Spleen (tissue), 7 donors: ENCODE measurements around the gene MYO9A.

Experiments
- CTCF ChIP-seq, 11 experiments: fragments of 200-600 bp in 7 of 11; fragments of 450-650 bp in 4 of 11; sonication (generic) in 4 of 11; IDR thresholded peaks in 8 of 11; conservative IDR thresholded peaks in 3 of 11; 1 replicate in 7 of 11; 2 replicates in 4 of 11; pipeline versions ENCODE4 v1.4.0 to v1.8.0; 2016 to 2021; ENCODE audit warnings: antibody characterized with exemption in 11 of 11, inconsistent platforms in 4 of 11, mild to moderate bottlenecking in 1 of 11
- POLR2A ChIP-seq, 3 donors: fragments of 450-650 bp; IDR thresholded peaks; one replicate each; pipeline ENCODE4 v1.5.1; 2017; ENCODE audit warnings: antibody characterized with exemption in 3 of 3, mild to moderate bottlenecking in 1 of 3
- donor health status: DM: no; HTN: no; CAD: no; lungs with moderate emphysema.
- donor health status: DM: no; HTN: no; CAD: no.
- donor health status: DM: no; HTN: no; CAD: no.

- TF ChIP-seq CTCF (IDR thresholded peaks at IDR 0.05 in 8 of 11, conservative IDR thresholded peaks at IDR 0.05 in 3 of 11): no peak
- no peak for TF ChIP-seq POLR2A (IDR thresholded peaks at IDR 0.05)
These were observed 294.9 kb downstream of the MYO9A start for GRCh38 chr15:71822890-71823630.
